ENCODE results near the gene DLG2. TPM values are rescaled to one million over a fixed set of nuclear protein-coding genes. Genes with fewer than 3 reads are reported as not detected.

The DLG2 gene
- total and polyA plus RNA-seq, 2 donors (not counting 3 experiments of a cell fraction or from before 2014, with no cell fraction given), result 0.15 to 1.1 TPM

GRCh38 chr11:83441601-83442000 is 2185.5 kb downstream of the DLG2 start:
- intact Hi-C loops (cut with micrococcal nuclease), result no loop called here
- H2AFZ ChIP-seq (ENCODE audit: low read depth, low read length), result no peak overlapping the region
- FAIRE-seq (no peak), DNase-seq (ENCODE audit: low read depth, low spot score) (no peak)
- no peaks in the 10 kb centered on the region for H3K27me3 ChIP-seq (ENCODE audit: control insufficient read depth in 2 of 2, insufficient read depth in 2 of 2, low read length in 2 of 2)
- CTCF ChIA-PET, result no interaction called here
- H3K9me1 ChIP-seq (replicated peaks; ENCODE audit: control insufficient read depth, extremely low read depth, insufficient read depth, low read length), result no peaks in the 10 kb centered on the region
- no peaks in the 10 kb centered on the region for H3K79me2 ChIP-seq (ENCODE audit: control insufficient read depth, insufficient read depth, low read length)
- H3K27ac ChIP-seq (ENCODE audit: insufficient read depth, low read depth, low read length), result no peak overlapping the region
- H3K9ac ChIP-seq (replicated peaks; ENCODE audit: extremely low read depth, insufficient read depth, low read length), result no peak overlapping the region
- no peaks in the 10 kb centered on the region for H3K36me3 ChIP-seq (ENCODE audit: control insufficient read depth in 2 of 2, extremely low read depth in 1 of 2, insufficient read depth in 2 of 2, low read length in 2 of 2)
- TF ChIP-seq MAX (IDR thresholded peaks at IDR 0.05; ENCODE audit: insufficient read depth, insufficient read length) (no peak), MYC (IDR thresholded peaks at IDR 0.05; ENCODE audit: low read depth, low read length) (no peak), POLR2A (IDR thresholded peaks at IDR 0.05; ENCODE audit: low read depth, low read length) (no peak), GATA2 (IDR thresholded peaks at IDR 0.05; ENCODE audit: insufficient read depth, insufficient read length, low read depth, low read length) (no peak), POLR2AphosphoS5 (IDR thresholded peaks at IDR 0.05; ENCODE audit: insufficient read depth, low read depth, low read length) (no peak), JUN (IDR thresholded peaks at IDR 0.05; ENCODE audit: borderline replicate concordance, insufficient read depth, insufficient read length, low read depth) (no peak), FOS (IDR thresholded peaks at IDR 0.05; ENCODE audit: borderline replicate concordance, insufficient read depth, low read length) (no peak), CTCF (IDR thresholded peaks at IDR 0.05; ENCODE audit: extremely low read depth in 1 of 2, insufficient read depth in 1 of 2, low read depth in 1 of 2, low read length in 2 of 2) (no peak), EZH2 (IDR thresholded peaks at IDR 0.05; ENCODE audit: borderline replicate concordance, low read depth, low read length, severe bottlenecking) (no peak)
- no TSS peak for BruUV-seq (replicated peaks)
- no peaks in the 10 kb centered on the region for H3K9me3 ChIP-seq (replicated peaks; ENCODE audit: control insufficient read depth, insufficient read depth, low read length)
- dilution Hi-C loops (cut with MboI; ENCODE audit: extremely low pct_ligation_motif_present, low sequenced_read_pairs), result no loop called here
- H4K20me1 ChIP-seq (replicated peaks; ENCODE audit: control insufficient read depth, extremely low read depth, insufficient read depth, low read length), result no peaks in the 10 kb centered on the region
- no peak overlapping the region for H3K4me2 ChIP-seq (ENCODE audit: insufficient read depth, low read length)
- no peaks in the 10 kb centered on the region for H3K4me1 ChIP-seq (ENCODE audit: control insufficient read depth, extremely low read depth, insufficient read depth, low read length)
- POLR2A ChIA-PET, result no interaction called here
- H3K4me3 ChIP-seq (replicated peaks in 1 of 3; ENCODE audit: insufficient read depth in 1 of 3, low read depth in 1 of 3, low read length in 3 of 3), result no peak overlapping the region
